CD8-positive, alpha-beta memory T cell (primary cell): Measurements from ENCODE around the gene RAB25. TPM values are rescaled to one million over a fixed set of nuclear protein-coding genes. Genes with fewer than 3 reads are reported as not detected.
"Not testable (repeated sequence)": the region's sequence is repeated elsewhere in the genome, so short reads cannot be mapped to it uniquely, and the experiment has no call there.

Experiments used
- CTCF ChIA-PET: fragments of 350-600 bp; sonication (Branson Sonifier 250); formaldehyde crosslinking; loops from one replicate; lab custom pipeline; 2021; ENCODE audit warnings: antibody characterized with exemption; lab: Charles Lee
- POLR2A ChIA-PET: fragments of 350-600 bp; sonication (Branson Sonifier 250); formaldehyde crosslinking; loops from one replicate; lab custom pipeline; 2021; ENCODE audit warnings: antibody characterized with exemption; lab: Charles Lee
- DNase-seq, 5 donors: peaks; one replicate each; pipeline versions ENCODE4 v3.0.0 to v3.0.0-alpha.2; 2020 to 2022; ENCODE audit warnings: mixed read lengths in 1 of 5
- H3K27ac ChIP-seq: one replicate; pipeline ENCODE4 v1.7.0; 2013; ENCODE audit warnings: low read depth, mild to moderate bottlenecking, low read length, moderate library complexity
- H3K27me3 ChIP-seq: 2 replicates; pipeline ENCODE4 v1.7.0; 2013; ENCODE audit warnings: low read length, mild to moderate bottlenecking; ENCODE audit not compliant: insufficient read depth, poor library complexity, severe bottlenecking
- H3K36me3 ChIP-seq: 2 replicates; pipeline ENCODE4 v1.7.0; 2013; ENCODE audit warnings: mild to moderate bottlenecking, low read length, moderate library complexity; ENCODE audit not compliant: insufficient read depth
- H3K4me1 ChIP-seq: 2 replicates; pipeline ENCODE4 v1.7.0; 2013; ENCODE audit warnings: mild to moderate bottlenecking, low read length, moderate library complexity; ENCODE audit not compliant: insufficient read depth
- H3K4me3 ChIP-seq: 2 replicates; pipeline ENCODE4 v1.7.0; 2013; ENCODE audit warnings: mild to moderate bottlenecking, low read length
- H3K9me3 ChIP-seq: 2 replicates; pipeline ENCODE4 v1.7.0; 2013; ENCODE audit warnings: mild to moderate bottlenecking, low read length
- H3K27ac Mint-ChIP-seq, 8 donors: one replicate each; pipeline ENCODE4 v1.8.0; 2020 to 2021; ENCODE audit warnings: mixed read lengths in 8 of 8, mild to moderate bottlenecking in 6 of 8, inconsistent platforms in 3 of 8, moderate library complexity in 3 of 8
- H3K27me3 Mint-ChIP-seq, 2 donors: one replicate each; pipeline ENCODE4 v1.8.0; 2020 to 2021; ENCODE audit warnings: mixed read lengths in 2 of 2, mild to moderate bottlenecking in 1 of 2, moderate library complexity in 1 of 2
- H3K36me3 Mint-ChIP-seq, 3 donors: one replicate each; pipeline ENCODE4 v1.8.0; 2020 to 2021; ENCODE audit warnings: mixed read lengths in 3 of 3, inconsistent platforms in 1 of 3, mild to moderate bottlenecking in 1 of 3
- H3K4me1 Mint-ChIP-seq, 3 donors: one replicate each; pipeline ENCODE4 v1.8.0; 2020 to 2021; ENCODE audit warnings: mixed read lengths in 3 of 3, inconsistent platforms in 1 of 3, mild to moderate bottlenecking in 1 of 3
- H3K4me3 Mint-ChIP-seq, 7 donors: one replicate each; pipeline ENCODE4 v1.8.0; 2020 to 2021; ENCODE audit warnings: mixed read lengths in 7 of 7, mild to moderate bottlenecking in 6 of 7, moderate library complexity in 4 of 7, inconsistent platforms in 2 of 7
- H3K9me3 Mint-ChIP-seq, 5 donors: one replicate each; pipeline ENCODE4 v1.8.0; 2020 to 2022; ENCODE audit warnings: mixed read lengths in 5 of 5, mild to moderate bottlenecking in 3 of 5, moderate library complexity in 2 of 5, inconsistent platforms in 1 of 5
- polyA plus RNA-seq: library from polyadenylated mRNA; unstranded; fragments of 300-500 nt; fragmentation: Illumina TruSeq; gene quantifications from one replicate; pipeline ENCODE4 v1.2.3, GENCODE V29; 2021
- total RNA-seq, 2 experiments: library from RNA; stranded (reverse); gene quantifications; one replicate each; pipeline ENCODE4 v1.2.3, GENCODE V29; 2021

Gene RAB25
- total and polyA plus RNA-seq, 3 experiments from 2014 or later: 0.76 TPM; not detected in 2

- Histone ChIP-seq H3K27ac (no peak overlapping the region), H3K36me3 (no peaks in the 10 kb centered on the region), H3K9me3 (no peaks in the 10 kb centered on the region), H3K4me3 (no peak overlapping the region), H3K27me3 (no peaks in the 10 kb centered on the region), H3K4me1 (peaks cover 5% of the 10 kb centered on the region)
- ChIA-PET CTCF (interaction anchor here (1.0 kb wide), 1 partner anchor 41 kb away, joined by 3 read pairs; no protein-coding TSS in a partner anchor), POLR2A (no interaction called here)
- Mint-ChIP-seq H3K36me3 (peaks cover 0 to 9% (median 0%) of the 10 kb centered on the region in 3 donors), H3K9me3 (no peaks in the 10 kb centered on the region), H3K4me3 (no peak overlapping the region), H3K27ac (peak overlapping the region in 1 of 8 donors; percentile 50), H3K27me3 (peaks cover 7 to 9% of the 10 kb centered on the region in 2 donors), H3K4me1 (peaks cover 21 to 28% (median 23%) of the 10 kb centered on the region in 3 donors)
- DNase-seq: no peak
Measured at GRCh38 chr1:156024801-156025200, 36.2 kb upstream of the RAB25 start.

GRCh38 chr1:156025876-156026275, 35.1 kb upstream of the RAB25 start:
- H3K27ac Mint-ChIP-seq: no peak overlapping the region
- H3K27me3 Mint-ChIP-seq: peaks cover 7 to 9% of the 10 kb centered on the region in 2 donors
- H3K4me3 ChIP-seq: no peak overlapping the region
- H3K4me3 Mint-ChIP-seq: no peak overlapping the region
- no peaks in the 10 kb centered on the region for H3K9me3 Mint-ChIP-seq
- H3K36me3 Mint-ChIP-seq: no peaks in the 10 kb centered on the region
- no peaks in the 10 kb centered on the region for H3K36me3 ChIP-seq
- H3K4me1 ChIP-seq: no peaks in the 10 kb centered on the region
- ChIA-PET POLR2A (no interaction called here), CTCF (interaction anchor here (0.6 to 1.1 kb wide), 4 partner anchors 21 to 1543 kb away, joined by 3 to 4 read pairs (median 3); no protein-coding TSS in a partner anchor)
- H3K4me1 Mint-ChIP-seq: peaks cover 13 to 19% (median 13%) of the 10 kb centered on the region in 3 donors
- H3K9me3 ChIP-seq: no peaks in the 10 kb centered on the region
- DNase-seq: peak in 4 of 5 donors; percentile 4 to 54 (median 16)
- H3K27ac ChIP-seq: no peak overlapping the region
- no peaks in the 10 kb centered on the region for H3K27me3 ChIP-seq

- Histone ChIP-seq H3K27me3 (no peaks in the 10 kb centered on the region), H3K36me3 (no peaks in the 10 kb centered on the region), H3K4me3 (no peak overlapping the region), H3K9me3 (no peaks in the 10 kb centered on the region), H3K27ac (no peak overlapping the region), H3K4me1 (no peaks in the 10 kb centered on the region)
- Mint-ChIP-seq H3K36me3 (no peaks in the 10 kb centered on the region), H3K27ac (no peak overlapping the region), H3K27me3 (peaks cover 7 to 9% of the 10 kb centered on the region in 2 donors), H3K4me3 (peak overlapping the region in 1 of 7 donors; percentile 37), H3K9me3 (no peaks in the 10 kb centered on the region), H3K4me1 (peaks cover 9 to 14% (median 9%) of the 10 kb centered on the region in 3 donors)
- CTCF ChIA-PET: interaction anchor here (1.1 kb wide), 1 partner anchor 21 kb away, joined by 3 read pairs; no protein-coding TSS in a partner anchor
- no peak for DNase-seq
- POLR2A ChIA-PET: no interaction called here
Measured at GRCh38 chr1:156026588-156026987, 34.4 kb upstream of the RAB25 start.

GRCh38 chr1:156033011-156033410, 27.9 kb upstream of the RAB25 start:
- Mint-ChIP-seq H3K9me3 (no peaks in the 10 kb centered on the region), H3K4me3 (no peak overlapping the region), H3K27me3 (no peaks in the 10 kb centered on the region), H3K36me3 (peaks cover 0 to 21% (median 2%) of the 10 kb centered on the region in 3 donors), H3K4me1 (peaks cover 0 to 2% (median 0%) of the 10 kb centered on the region in 3 donors), H3K27ac (no peak overlapping the region)
- POLR2A ChIA-PET: no interaction called here
- H3K27me3 ChIP-seq: no peaks in the 10 kb centered on the region
- H3K4me3 ChIP-seq: no peak overlapping the region
- CTCF ChIA-PET: interaction anchor here (1.0 kb wide), 1 partner anchor 102 kb away, joined by 5 read pairs; no protein-coding TSS in a partner anchor
- H3K36me3 ChIP-seq: no peaks in the 10 kb centered on the region
- no peak overlapping the region for H3K27ac ChIP-seq
- DNase-seq: no peak
- H3K4me1 ChIP-seq: no peaks in the 10 kb centered on the region
- H3K9me3 ChIP-seq: no peaks in the 10 kb centered on the region

- CTCF ChIA-PET: not testable (repeated sequence)
Measured at GRCh38 chr1:156034991-156035390, 26.0 kb upstream of the RAB25 start.

GRCh38 chr1:156042828-156043227, 18.1 kb upstream of the RAB25 start:
- Histone ChIP-seq H3K27ac (no peak overlapping the region), H3K36me3 (peaks cover 19% of the 10 kb centered on the region), H3K27me3 (no peaks in the 10 kb centered on the region), H3K9me3 (no peaks in the 10 kb centered on the region), H3K4me1 (peaks cover 5% of the 10 kb centered on the region), H3K4me3 (no peak overlapping the region)
- no peak for DNase-seq
- H3K9me3 Mint-ChIP-seq: no peaks in the 10 kb centered on the region
- ChIA-PET POLR2A (interaction anchor here (0.5 kb wide), 1 partner anchor 112 kb away, joined by 3 read pairs; no protein-coding TSS in a partner anchor), CTCF (no interaction called here)
- no peaks in the 10 kb centered on the region for H3K27me3 Mint-ChIP-seq
- H3K4me3 Mint-ChIP-seq: no peak overlapping the region
- peaks cover 7 to 13% (median 12%) of the 10 kb centered on the region in 3 donors for H3K4me1 Mint-ChIP-seq
- peaks cover 8 to 54% (median 15%) of the 10 kb centered on the region in 3 donors for H3K36me3 Mint-ChIP-seq
- peak overlapping the region in 5 of 8 donors; percentile 8 to 79 (median 61) for H3K27ac Mint-ChIP-seq

More at GRCh38 chr1:156034991-156035390, 26.0 kb upstream of the RAB25 start:
- H3K27me3 ChIP-seq, H3K27me3 Mint-ChIP-seq, H3K4me1 ChIP-seq, POLR2A ChIA-PET, H3K9me3 ChIP-seq, H3K4me3 Mint-ChIP-seq, H3K27ac ChIP-seq, H3K36me3 ChIP-seq, DNase-seq, H3K9me3 Mint-ChIP-seq, H3K4me1 Mint-ChIP-seq, H3K4me3 ChIP-seq: not testable (repeated sequence)
- Mint-ChIP-seq H3K36me3 (peaks cover 0 to 28% (median 2%) of the 10 kb centered on the region in 3 donors), H3K27ac (peak overlapping the region in 1 of 8 donors; percentile 29)

GRCh38 chr1:156045076-156045475, 15.9 kb upstream of the RAB25 start:
- Mint-ChIP-seq H3K27me3 (no peaks in the 10 kb centered on the region), H3K4me1 (peaks cover 7 to 13% (median 12%) of the 10 kb centered on the region in 3 donors), H3K9me3 (no peaks in the 10 kb centered on the region), H3K4me3 (peak overlapping the region in 4 of 7 donors; percentile 1 to 30 (median 12)), H3K27ac (peak overlapping the region in 7 of 8 donors; percentile 7 to 95 (median 70)), H3K36me3 (peaks cover 8 to 67% (median 18%) of the 10 kb centered on the region in 3 donors)
- ChIA-PET POLR2A (no interaction called here), CTCF (interaction anchor here (0.6 kb wide), 1 partner anchor 38 kb away, joined by 4 read pairs; no protein-coding TSS in a partner anchor)
- Histone ChIP-seq H3K27ac (no peak overlapping the region), H3K36me3 (peaks cover 19% of the 10 kb centered on the region), H3K27me3 (no peaks in the 10 kb centered on the region), H3K9me3 (no peaks in the 10 kb centered on the region), H3K4me3 (no peak overlapping the region), H3K4me1 (peaks cover 5% of the 10 kb centered on the region)
- DNase-seq: no peak

- H3K27me3 ChIP-seq: no peaks in the 10 kb centered on the region
- H3K4me3 ChIP-seq: no peak overlapping the region
- no peak for DNase-seq
- no peak overlapping the region for H3K4me3 Mint-ChIP-seq
- H3K4me1 ChIP-seq: peaks cover 12% of the 10 kb centered on the region
- H3K27ac ChIP-seq: no peak overlapping the region
- H3K27ac Mint-ChIP-seq: peak overlapping the region in 2 of 8 donors; percentile 17 to 38
- peaks cover 12% of the 10 kb centered on the region for H3K36me3 ChIP-seq
- H3K36me3 Mint-ChIP-seq: peaks cover 0 to 52% (median 7%) of the 10 kb centered on the region in 3 donors
- H3K9me3 Mint-ChIP-seq: no peaks in the 10 kb centered on the region
- CTCF ChIA-PET: interaction anchor here (0.9 to 1.3 kb wide), 2 partner anchors 17 to 18 kb away, joined by 3 read pairs; no protein-coding TSS in a partner anchor
- no peaks in the 10 kb centered on the region for H3K9me3 ChIP-seq
- H3K27me3 Mint-ChIP-seq: no peaks in the 10 kb centered on the region
- POLR2A ChIA-PET: interaction anchor here (0.6 kb wide), 1 partner anchor 114 kb away, joined by 3 read pairs; no protein-coding TSS in a partner anchor
- H3K4me1 Mint-ChIP-seq: peaks cover 26 to 30% (median 30%) of the 10 kb centered on the region in 3 donors
Measured at GRCh38 chr1:156048663-156049258, 12.2 kb upstream of the RAB25 start.
